ENCODE measurements around the gene KIF4B.

Gene KIF4B

DNA sequence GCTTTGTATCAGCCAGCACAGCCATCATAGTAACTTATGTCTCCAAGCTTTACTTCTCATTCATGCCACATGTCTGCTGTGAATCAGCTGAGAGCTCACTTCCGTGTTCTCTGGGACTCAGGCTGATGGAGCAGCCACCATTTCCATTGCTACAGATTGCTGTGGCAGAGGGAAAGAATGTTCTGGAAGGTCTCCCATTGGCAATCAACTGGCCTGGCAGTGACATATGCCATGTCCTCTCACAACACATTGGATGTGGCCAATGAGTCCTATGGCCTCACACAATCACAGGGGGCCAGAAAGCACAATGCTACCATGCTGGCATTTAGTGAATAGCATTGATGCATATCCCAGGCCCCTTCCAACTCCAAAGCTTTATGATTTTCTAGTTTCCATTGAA is 44.1 kb downstream of the KIF4B start:
- no peak for DNase-seq (ENCODE audit: low spot score)

DNA sequence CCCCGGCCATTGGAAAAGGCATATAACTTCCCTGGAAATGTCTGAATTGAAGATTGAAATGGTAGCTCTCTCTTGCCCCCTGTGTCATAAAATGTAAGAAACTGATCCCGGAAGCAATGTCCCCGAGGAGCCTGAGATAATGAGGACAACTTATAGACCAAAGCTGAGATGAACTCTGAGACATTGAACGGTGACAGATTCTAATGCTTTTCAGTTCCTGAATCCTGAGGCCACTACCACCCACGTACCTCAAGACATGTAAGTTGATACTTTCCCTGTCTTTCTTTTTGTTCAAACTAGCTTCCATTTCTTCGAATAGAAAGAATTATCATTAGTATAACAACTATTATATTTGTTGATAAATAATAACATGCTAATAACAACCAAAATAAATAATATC is 51.0 kb downstream of the KIF4B start:
- no peak for DNase-seq (ENCODE audit: low spot score)

GRCh38 chr5:155066886-155067595 is 53.5 kb downstream of the KIF4B start:
- DNase-seq (ENCODE audit: low spot score) = no peak

All from globus pallidus (tissue), 1 donor.